H1 (cell line): ENCODE data around the gene P2RX2.

Source experiments
- CTCF ChIP-seq, 3 experiments: IDR thresholded peaks; 1 replicate in 2 of 3; 2 replicates in 1 of 3; pipeline versions ENCODE4 v1.5.1 to v1.6.1; 2011; ENCODE audit warnings: low read length in 3 of 3, mild to moderate bottlenecking in 3 of 3, inconsistent platforms in 2 of 3, low read depth in 1 of 3, moderate library complexity in 1 of 3; ENCODE audit not compliant: insufficient read depth in 1 of 3; ENCODE audit errors: control extremely low read depth in 1 of 3
- EP300 ChIP-seq, 2 experiments: IDR thresholded peaks; 1 replicate in 1 of 2; 2 replicates in 1 of 2; pipeline ENCODE4 v1.6.1; 2011 to 2012; ENCODE audit warnings: low read depth in 2 of 2, low read length in 2 of 2, mild to moderate bottlenecking in 2 of 2, borderline replicate concordance in 1 of 2, inconsistent platforms in 1 of 2, moderate library complexity in 1 of 2
- HDAC6 ChIP-seq: IDR thresholded peaks from one replicate; pipeline ENCODE4 v1.7.1; 2012; ENCODE audit warnings: low read depth, mild to moderate bottlenecking, inconsistent platforms, low read length, moderate library complexity
- POLR2AphosphoS5 ChIP-seq: IDR thresholded peaks from 2 replicates; pipeline ENCODE4 v1.6.1; 2011; ENCODE audit warnings: low read depth, low read length
- RAD21 ChIP-seq, 2 experiments: IDR thresholded peaks in 1 of 2; conservative IDR thresholded peaks in 1 of 2; 2 replicates each; pipeline ENCODE4 v1.6.1; 2011; ENCODE audit warnings: low read depth in 2 of 2, low read length in 2 of 2, improper control_type of control experiment in 1 of 2, inconsistent platforms in 1 of 2, mild to moderate bottlenecking in 1 of 2, moderate library complexity in 1 of 2
- RFX5 ChIP-seq: IDR thresholded peaks from 2 replicates; pipeline ENCODE4 v1.6.1; 2011; ENCODE audit warnings: low read depth, low read length, improper control_type of control experiment, borderline replicate concordance

GRCh38 chr12:132649226-132649945 lies 30.8 kb downstream of the P2RX2 start:
- TF ChIP-seq CTCF (IDR thresholded peaks at IDR 0.05; ENCODE audit: control extremely low read depth in 1 of 3, insufficient read depth in 1 of 3, low read depth in 1 of 3, low read length in 3 of 3) (no peak), HDAC6 (no peak), RAD21 (IDR thresholded peaks at IDR 0.05 in 1 of 2, conservative IDR thresholded peaks at IDR 0.05 in 1 of 2; ENCODE audit: low read depth in 2 of 2, low read length in 2 of 2) (no peak), RFX5 (no peak), POLR2AphosphoS5 (no peak), EP300 (IDR thresholded peaks at IDR 0.05; ENCODE audit: borderline replicate concordance in 1 of 2, low read depth in 2 of 2, low read length in 2 of 2) (no peak)
